HG03432 (cell line): ENCODE measurements around the gene PRDM8.
A peak's percentile ranks its signal among the peaks of the same experiment; 100 is the strongest.

ENCODE experiments used
- ATAC-seq: cut with Tn5 transposase; IDR thresholded peaks from one replicate; pipeline ENCODE4 v1.9.1; 2021; ENCODE audit warnings: mild to moderate bottlenecking, moderate library complexity; ENCODE audit not compliant: unreplicated experiment

PRDM8 gene

DNA sequence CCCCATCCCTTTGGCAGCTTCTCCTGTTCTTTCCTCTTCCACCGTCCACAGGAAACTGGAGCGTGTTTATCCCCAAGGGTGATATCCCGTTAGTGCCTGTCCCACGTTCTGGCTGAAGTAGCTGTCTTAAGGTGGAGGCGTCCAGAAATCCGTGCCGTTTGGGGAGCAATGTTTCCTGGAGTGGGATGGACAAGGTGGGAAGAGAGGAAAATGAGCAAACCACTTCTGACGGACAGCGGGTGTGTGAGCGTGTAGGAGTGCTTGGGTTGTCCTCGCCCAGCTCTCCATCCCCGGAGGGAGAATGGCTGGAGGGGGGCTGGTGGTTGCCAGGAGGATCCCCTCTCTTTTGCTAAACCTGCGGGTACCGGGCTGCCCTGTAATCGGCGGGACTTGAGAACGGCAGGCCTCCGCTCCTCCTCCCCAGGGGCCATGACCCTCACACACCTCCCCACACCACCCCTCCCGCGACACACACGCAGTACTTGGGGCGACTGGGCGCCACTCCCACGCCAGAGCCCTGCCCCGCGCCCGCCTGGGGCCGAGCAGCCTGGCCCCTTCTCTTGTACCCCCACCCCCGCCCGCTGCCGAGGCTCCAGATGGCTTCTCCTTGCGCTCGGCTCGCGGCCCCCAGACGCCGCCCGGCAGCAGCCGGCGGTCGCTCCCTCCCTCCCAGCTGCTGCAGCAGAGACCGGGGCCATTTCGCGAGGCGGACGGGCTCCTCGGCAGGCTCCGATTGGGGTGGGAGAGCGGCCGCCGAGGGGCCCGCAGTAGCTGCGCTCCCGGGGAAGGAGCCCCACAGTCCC is 13.9 kb upstream of the PRDM8 start:
- ATAC-seq = no peak

DNA sequence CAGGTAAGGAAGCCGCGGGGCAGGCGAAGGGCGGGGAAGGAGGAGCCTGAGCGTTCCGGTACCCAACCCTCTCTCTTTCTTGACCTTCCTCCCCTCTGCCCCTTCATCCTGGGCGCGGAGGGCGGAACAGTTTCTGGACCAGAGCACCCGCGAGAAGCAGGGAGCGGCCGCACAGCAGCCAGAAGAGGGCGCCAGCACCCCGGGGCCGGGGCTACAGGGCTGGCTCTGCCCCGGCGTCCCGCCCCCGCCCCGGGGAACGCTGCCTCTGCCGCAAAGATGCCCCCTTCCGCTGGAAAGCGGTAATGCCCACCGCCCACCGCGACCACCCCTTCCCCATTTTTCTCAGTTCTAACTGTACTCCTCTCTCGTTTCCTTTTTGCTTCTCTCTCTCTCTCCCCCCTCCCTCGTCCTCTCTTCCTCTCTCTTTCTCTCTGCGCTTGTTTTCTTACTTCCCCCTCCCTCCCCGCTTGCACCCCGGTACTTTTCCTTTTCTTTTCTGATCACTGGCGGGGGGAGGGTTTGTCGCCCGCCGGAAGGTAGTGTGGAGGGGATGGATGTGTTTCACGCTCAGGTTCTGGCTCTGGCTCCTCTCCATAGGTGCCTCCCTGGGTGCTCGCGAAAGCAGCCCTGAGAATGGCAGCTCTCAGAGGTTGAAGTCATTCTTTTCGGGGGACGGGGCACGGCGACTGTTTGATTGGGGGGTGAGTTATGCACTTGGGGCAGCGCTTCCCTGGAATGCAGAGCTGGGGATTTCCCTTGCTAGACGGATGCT is 13.1 kb upstream of the PRDM8 start:
- ATAC-seq = peak; percentile 97

DNA sequence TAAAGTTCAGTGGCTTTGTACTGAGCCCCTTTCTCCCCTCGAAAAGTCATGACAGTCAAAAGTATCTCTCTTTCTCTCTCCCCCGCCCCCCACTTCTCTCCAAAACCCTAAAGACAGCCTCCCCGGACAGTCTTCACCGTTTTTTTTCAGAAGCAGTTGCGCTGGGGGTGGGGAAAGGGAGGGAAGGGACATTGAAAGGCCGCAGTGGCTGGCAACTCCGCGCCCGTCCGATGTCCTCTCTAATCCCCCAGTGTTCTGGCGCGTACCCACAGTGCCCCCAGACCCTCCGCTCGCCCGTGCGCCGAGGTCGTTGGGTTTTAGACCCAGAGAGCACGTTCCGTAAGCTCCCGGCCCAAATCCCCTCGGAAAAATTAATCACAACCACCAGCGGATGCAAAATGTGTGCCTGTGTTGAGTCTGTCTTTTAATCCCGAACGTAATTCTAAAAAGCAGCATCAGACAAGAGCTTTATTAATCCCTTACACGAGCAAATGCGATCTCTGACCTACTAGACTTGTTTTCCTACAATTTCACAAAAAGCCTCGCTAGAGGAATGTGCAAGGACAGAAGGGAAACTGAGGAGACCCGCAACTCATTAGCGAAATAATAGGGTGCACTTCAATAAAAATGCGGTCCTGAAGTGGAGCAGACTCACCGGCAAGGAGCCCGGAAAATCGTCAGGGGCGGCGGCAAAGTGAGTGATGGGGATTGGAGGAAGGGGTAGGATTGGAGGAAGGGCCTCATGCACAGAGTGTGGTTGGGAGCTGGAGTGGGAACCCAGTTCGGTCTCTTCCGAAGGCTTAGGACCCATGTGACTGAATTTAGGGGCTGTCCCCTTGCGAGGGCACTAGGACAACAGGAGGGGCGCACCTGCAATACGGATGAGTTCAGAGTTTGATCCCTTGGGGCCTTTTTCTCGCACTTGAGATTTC is 12.2 kb upstream of the PRDM8 start:
- ATAC-seq = no peak

DNA sequence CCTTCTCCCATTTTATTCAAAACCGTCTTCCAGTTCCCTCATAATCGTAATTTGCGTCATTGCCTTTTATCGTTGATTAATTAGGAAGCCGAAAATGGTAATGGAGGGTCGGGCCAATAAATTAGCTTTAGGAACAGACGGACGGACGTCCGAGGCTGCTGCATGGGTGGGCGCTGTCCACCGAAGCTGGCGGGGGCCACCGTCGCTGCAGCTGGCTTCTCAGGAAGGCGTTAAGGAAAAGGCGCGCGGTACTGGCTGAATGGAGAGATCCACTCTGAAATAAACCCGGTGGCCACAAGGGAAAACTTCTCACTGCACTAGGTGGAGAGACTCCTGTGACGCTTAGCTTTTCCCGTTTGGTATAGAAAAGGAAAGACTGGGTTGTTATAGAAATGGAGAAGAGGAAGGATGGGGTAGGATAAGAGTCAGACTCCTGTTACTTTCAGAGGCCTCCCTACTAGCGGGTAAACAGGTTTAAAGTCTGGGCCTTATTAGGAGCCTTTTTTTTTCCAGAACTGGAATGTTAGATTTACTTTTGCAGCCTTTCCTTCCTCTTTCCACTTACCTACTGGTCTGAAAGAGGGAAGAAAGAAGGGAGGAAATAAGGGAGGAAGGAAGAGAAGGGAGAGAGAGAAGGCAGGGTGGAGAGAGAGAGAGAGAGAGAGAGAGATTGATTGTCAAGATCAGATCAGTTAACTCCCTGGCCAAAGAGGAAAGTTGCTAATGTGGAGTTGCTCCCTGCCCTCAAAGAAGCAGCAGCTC is 11.3 kb upstream of the PRDM8 start:
- no peak for ATAC-seq

DNA sequence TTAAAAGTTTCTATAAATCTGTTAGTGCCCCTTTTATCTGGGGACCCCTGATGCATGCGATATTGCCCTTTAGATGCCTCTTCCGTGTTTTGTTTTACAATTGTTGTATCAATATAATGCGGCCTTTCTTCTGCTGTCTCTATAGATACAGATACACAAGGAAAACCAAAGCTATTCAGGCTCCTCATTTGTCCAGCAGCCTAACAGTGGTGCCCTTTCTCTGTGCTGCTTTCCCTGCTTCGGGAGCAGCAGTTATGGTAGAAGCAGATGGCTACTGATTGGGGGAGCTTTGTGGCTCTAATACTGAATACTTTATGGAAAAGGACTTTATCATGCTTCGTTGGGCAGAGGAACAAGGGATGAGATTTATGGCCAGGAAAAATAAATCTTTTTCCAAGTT is 10.6 kb upstream of the PRDM8 start:
- ATAC-seq = no peak

DNA sequence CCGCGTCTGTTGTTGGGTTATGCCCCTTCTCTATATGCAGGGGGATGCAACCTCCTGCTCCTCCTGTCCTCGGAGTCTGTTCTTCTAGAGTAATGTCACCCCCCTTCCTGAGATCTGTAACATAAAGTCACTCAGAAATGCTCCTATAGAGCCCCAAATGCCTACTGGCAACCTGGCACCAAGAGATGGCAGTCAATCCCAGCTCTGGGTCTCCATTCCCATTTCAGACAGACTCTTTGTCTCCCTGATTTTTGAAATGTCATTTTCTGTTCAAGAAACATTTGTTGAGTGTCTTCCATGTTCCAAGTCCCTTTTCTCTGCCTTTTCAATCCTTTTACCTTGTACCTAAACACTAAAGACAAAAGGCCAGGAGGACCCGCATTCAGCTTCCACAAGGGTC is 9.6 kb upstream of the PRDM8 start:
- no peak for ATAC-seq

DNA sequence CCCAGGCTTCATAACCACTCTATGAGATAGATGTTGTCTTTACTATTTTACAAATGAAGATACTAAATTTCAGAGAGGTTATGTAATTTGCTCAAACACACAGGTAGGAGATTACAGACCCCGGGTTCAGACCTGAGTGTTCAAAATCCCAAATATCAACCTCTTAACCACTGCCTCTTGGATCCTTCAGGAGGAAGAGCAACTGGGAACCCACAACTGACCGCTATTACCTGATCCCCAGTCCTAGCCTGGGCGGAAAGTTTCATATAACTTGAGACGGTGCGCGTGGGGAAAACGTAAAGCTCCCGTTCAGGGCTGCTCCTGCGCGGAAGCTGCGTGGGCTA is 8.9 kb upstream of the PRDM8 start:
- ATAC-seq = no peak

DNA sequence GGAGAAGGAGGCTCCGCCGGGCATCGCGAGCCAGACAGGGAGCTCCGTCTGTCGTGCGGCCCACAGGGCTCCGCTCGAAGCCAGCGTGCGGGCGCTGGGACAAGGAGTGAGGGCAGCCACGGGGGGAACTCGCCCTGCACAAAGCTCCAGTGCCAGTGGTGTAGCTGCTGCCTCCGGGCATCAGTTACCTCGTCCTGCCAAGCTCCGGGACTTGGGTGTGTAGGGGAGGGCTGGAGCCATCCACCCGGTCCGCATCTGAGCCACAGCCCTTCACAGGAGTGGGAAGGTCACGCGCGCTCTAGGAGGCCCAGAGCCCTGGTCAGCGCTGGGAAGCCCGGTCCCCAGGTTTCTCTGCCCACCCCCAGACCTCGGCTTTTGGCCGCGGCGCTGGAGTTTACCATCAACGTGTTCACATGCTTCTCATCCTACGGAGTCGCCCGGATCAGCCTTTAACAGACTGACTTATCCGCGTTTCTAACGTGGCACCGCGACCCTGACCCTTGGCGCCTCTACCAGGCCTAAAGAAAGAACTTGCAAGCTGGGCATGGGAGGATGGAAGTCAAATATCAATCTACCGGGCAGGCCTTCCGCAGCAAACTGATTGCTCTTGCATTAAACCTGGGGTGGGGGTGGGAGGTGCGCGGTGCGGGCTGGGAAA is 8.4 kb upstream of the PRDM8 start:
- no peak for ATAC-seq

DNA sequence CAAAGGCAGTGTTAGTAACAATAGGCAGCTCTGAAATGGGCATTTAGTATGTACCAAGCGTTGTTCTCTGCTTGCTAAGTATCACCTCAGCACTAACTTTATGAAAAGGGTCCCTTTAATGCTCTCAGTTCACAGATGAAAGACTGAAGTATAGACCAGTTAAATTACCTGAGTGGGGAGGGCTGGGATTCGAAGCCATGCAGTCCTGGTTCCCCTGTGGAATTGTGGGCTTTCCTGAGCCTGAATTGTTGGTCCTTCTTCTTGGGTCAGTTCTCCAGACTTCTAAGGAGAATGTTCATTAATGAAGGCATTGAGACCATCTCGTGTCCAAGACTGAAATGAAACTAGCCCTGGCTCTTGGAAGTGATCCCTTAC is 7.7 kb upstream of the PRDM8 start:
- ATAC-seq = no peak

DNA sequence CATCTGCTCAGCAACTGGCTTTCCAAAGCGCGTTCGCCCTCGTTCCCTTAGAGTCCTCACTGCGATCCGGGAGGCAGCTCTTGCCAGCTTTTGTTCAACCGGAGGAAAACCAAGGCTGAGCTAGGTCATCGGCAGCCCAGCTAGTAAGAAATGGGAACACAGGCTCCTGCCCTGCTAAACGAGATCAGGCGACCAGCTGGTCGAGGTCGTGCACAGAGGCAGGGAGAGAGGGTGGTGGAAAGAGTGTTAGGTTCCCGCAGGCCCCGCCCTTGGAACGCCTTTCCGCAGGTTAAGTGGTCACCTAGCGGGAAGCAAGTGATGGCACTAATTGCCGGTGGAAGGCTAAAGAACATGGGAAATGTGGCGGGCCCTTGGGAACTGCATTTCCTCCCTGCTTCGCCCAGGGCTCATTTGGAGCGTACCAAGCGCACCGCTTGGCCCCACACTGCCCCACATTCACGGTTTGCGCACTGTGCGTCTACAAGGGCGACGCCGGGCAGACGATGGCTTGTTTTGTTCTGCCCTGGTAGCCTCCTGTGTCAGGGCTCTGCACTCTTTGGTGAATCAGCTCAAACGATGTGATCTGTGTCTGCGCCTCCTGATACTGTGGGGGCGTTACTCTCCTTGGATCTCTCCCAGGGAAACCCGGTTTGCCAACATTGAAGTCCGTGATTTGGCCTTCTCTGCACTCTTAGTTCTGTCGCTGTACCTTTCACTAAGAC is 7.2 kb upstream of the PRDM8 start:
- ATAC-seq = no peak

DNA sequence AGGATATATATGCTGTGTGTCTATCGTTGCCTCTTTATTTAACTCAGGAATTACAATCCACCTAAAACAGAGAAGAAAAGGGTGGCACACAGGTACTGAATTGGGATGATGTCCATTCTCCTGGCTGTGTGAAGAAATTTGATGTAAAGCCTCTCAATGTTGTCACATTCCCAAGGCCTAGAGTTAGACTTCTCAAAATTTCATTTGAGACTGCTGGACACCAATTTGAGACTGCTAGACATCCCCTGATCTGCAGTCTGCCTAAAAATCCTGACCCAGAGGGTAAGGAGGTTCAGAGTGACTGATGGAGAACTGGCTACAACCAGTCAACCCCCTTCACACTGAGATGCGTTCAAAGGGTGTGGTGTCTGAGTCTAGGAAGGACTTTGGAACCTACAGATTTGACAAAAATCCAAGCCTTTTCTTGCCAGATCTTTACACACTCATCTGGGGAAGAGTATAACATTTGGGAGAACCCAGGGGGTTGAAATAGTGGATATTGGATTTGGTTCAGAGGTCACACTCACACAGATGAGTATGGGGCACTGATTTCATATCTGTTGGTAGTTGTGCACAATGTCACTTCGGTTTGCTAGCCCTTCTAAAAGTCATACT is 4.9 kb upstream of the PRDM8 start:
- no peak for ATAC-seq

DNA sequence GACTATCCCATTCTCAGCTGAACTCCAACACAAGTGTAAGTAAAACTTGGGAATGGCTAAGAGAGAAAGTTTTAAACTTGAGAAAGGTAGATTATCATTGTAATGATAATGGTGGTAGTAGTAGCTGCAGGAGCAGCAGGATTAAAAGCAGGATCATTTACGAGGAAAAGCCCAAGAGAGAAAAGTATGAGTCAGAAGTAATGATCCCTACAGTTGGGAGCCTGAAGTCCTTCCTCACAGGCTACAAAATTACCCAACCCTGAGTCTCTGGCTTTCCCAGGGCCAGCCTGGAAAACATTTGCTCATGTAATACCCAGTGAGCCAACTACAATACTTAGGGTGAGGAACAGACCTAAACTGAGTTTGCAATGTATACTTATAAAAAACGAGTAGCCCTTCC is 4.4 kb upstream of the PRDM8 start:
- ATAC-seq = no peak

DNA sequence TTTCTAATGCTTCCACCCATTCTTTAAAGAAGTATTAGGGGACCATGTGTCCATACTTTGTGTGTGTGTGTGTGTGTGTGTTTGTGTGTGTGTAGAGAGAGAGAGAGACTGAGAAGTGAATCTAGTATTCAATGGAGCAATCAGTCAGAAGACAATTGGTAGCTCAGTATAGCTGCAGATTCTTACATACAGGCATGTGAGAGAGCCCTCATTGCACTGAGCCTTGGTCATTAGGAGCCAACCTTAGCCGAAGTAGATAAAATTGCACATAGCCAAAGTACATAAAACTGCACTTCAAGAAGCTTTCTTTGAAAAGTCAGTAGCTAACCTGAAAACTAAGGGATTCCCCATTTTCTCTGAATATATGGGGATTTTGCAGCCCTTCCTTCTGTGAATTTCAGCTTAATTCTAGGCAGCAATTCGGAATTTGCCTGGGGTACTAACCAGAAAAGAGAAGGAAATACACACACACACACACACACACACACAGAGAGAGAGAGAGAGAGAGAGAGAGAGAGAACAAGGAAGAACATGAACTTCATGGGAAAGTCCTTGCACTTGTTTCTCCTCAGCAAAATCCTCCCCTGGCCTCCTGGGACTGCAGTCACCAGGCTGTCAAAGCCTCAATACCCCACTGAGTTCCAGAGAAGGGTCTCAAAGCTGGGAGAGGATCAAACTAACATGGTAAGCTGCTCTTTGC is 1.7 kb upstream of the PRDM8 start:
- no peak for ATAC-seq

DNA sequence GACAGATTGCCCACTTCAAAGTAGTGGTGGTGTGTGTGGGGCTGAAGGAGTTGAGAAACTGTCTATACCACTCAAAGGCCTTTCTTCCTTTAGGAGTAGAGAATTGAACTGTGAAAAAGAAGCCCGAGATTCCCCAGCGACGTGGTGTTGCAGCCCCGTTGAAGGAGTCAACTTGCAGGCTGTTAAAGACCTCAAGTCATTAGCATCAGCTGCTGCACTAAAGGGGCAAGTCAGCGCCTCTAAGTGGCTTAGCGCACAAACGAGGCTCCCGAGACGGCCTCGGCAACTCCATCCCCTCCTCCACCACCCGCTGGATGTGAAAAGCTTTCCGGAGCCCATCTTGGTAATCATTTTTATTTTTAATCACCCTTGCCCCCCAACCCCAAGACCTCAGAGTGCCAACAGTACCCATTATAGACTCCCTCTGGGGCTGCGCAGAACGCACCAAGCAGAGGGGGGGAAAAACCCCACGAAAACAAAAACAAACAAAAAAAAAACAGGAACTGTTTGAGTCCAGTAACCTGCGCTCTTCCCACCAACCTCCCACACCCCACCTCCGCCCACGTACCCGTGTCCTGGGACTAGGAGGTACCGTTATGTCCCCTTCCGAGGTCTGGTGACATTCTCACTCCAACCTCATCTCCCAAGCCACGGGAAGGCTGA is 913 bp upstream of the PRDM8 start:
- ATAC-seq = no peak

DNA sequence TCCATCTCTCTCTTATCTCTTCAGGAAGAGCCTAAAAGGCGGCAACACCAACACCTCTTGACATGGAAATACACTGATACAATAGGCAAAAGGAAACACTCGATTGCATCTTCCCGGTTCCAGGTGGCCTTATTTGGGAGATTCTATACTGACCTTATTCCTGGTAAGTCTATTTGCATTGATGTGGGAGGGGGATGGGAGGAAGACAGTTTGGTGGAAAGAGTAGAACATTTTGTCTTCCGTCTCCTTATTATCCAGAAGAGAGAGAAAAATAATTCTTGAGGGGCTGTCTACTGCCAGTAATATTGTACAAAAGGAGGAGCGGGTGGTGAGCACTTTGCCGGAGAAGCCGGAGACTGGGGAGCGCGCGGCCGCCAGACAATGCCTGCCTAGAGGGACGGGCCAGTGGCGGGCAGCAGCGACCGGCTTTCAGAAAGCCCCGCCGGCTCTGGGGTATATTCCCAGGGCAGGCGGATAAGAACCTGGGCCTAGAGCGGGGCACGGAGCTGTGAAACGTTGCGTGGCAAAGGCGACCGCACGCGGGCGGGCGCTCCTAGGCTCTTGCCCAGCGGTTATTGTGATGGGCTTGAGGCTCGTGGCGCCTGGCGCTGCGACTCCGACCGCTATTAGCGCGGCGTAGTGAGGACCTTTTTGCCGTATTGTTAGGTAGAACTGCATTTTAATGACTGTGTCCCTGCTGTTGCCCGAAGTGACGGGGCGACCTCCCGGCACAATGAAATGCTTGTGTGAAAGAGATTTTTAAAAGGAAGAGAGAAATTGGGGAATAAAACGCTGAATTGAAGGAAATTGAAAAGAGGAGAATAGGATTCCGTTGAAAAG is 518 bp downstream of the PRDM8 start:
- ATAC-seq = no peak

DNA sequence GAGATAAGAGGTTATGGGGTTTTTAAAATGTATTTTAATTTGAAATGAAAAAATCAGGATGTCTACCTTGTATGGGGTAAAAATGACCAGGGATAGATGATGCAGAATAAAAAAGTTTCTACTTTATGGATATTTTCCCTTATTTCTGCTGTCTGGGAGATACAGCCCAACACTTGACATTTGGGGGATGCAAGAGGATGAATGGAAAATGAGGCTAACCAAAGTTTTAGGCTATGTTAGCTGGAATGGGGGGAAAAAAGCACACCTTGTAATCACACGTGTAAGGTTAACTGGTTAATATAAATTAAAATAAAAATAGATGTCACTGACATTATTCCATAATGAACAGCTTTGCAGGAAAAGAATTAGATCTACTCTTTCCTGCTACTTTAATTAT is 1.1 kb downstream of the PRDM8 start:
- no peak for ATAC-seq

DNA sequence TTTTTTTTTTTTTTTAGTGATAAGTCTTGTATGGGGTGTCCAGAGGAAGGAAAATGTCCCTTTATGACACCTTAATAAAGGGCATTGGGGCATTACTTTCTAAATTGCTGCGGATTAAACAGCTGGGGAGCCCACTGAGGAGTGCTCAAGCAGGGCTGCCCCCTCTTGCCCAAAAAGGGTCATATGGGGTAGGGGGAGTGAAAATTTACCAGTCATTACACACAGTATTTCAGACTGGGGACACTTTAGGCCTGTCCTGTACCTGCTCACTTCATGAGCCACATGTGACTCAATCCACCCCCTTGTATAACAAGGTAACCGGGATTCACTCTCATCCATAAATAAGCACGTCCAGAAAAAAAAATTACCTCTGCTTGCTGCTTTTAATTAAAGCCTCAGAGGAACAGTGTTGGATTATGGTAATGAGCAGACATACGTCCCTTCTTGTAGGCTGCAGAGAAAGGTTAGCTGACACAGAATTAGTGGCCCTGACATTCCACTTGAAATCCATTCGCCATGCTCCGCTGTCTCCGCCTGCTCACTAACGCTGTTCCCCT is 1.8 kb downstream of the PRDM8 start:
- ATAC-seq = no peak
